Prostate gland (tissue), 2 donors: ENCODE data around the gene SLC6A3. TPM values are rescaled to one million over a fixed set of nuclear protein-coding genes. Genes with fewer than 3 reads are reported as not detected.

ENCODE experiments used
- DNase-seq: peaks from one replicate; pipeline ENCODE4 v3.0.0-alpha.2; 2019; ENCODE audit warnings: low spot score
- H3K27ac ChIP-seq, 2 donors: fragments of 200-600 bp; sonication (generic); 2 replicates each; pipeline ENCODE4 v1.5.1; 2017 to 2019
- H3K27me3 ChIP-seq: fragments of 200-600 bp; sonication (generic); replicated peaks from 2 replicates; pipeline ENCODE4 v1.5.1; 2019; ENCODE audit not compliant: insufficient read depth
- H3K36me3 ChIP-seq, 2 donors: fragments of 200-600 bp; sonication (generic); 1 replicate in 1 of 2; 2 replicates in 1 of 2; pipeline versions ENCODE4 v1.5.1 to v1.8.1; 2017 to 2019
- H3K4me1 ChIP-seq: fragments of 200-600 bp; sonication (generic); replicated peaks from 2 replicates; pipeline ENCODE4 v1.5.1; 2019
- H3K4me3 ChIP-seq, 2 donors: fragments of 200-600 bp; sonication (generic); 2 replicates each; pipeline ENCODE4 v1.5.1; 2017 to 2019
- H3K9me3 ChIP-seq: fragments of 200-600 bp; sonication (generic); 2 replicates; pipeline ENCODE4 v1.5.1; 2017
- POLR2A ChIP-seq: fragments of 450-650 bp; IDR thresholded peaks from one replicate; pipeline ENCODE4 v1.6.1; 2016; ENCODE audit warnings: antibody characterized with exemption, mild to moderate bottlenecking
- POLR2AphosphoS5 ChIP-seq: sonication (generic); formaldehyde crosslinking; IDR thresholded peaks from one replicate; pipeline ENCODE4 v1.6.1; 2017; ENCODE audit warnings: antibody characterized with exemption
- WGBS: methylation state at CpG from one replicate; pipeline ENCODE4 v1.1.5; 2018; 5-methylcytosine and 5-hydroxymethylcytosine counted together
- intact Hi-C: fragments of 100-400 bp; cut with DNase I; formaldehyde crosslinking; loops from one replicate; pipeline ENCODE4 v1.14.2; 2022
- total RNA-seq, 2 donors: library from RNA; depleted of rRNA; stranded (reverse); fragments of >200 nt; gene quantifications; one replicate each; pipeline ENCODE4 v1.1.0, GENCODE V29; 2016
- TF ChIP-seq, protein P1 (sequence below), 4 experiments: fragments of 200-600 bp in 2 of 4; fragments of 450-650 bp in 2 of 4; sonication (generic) in 2 of 4; IDR thresholded peaks; 1 replicate in 3 of 4; 2 replicates in 1 of 4; pipeline ENCODE4 v1.5.1; 2016 to 2019; ENCODE audit warnings: antibody characterized with exemption in 4 of 4, mild to moderate bottlenecking in 2 of 4, moderate library complexity in 2 of 4

SLC6A3 gene
- total RNA-seq, 2 donors from 2014 or later, result 4.6 TPM; not detected in 1

GRCh38 chr5:1449081-1449630 lies 3.9 kb upstream of the SLC6A3 start:
- Histone ChIP-seq H3K27ac (no peak overlapping the region), H3K4me3 (no peak overlapping the region), H3K4me1 (peaks cover 10% of the 10 kb centered on the region), H3K9me3 (no peaks in the 10 kb centered on the region), H3K36me3 (no peaks in the 10 kb centered on the region), H3K27me3 (peaks cover 22% of the 10 kb centered on the region)
- WGBS, result 87% methylated on average over 12 of the region's 12 CpGs
- intact Hi-C loops, result no loop called here
- TF ChIP-seq POLR2AphosphoS5 (no peak), POLR2A (no peak)
- TF ChIP-seq, protein P1, sequence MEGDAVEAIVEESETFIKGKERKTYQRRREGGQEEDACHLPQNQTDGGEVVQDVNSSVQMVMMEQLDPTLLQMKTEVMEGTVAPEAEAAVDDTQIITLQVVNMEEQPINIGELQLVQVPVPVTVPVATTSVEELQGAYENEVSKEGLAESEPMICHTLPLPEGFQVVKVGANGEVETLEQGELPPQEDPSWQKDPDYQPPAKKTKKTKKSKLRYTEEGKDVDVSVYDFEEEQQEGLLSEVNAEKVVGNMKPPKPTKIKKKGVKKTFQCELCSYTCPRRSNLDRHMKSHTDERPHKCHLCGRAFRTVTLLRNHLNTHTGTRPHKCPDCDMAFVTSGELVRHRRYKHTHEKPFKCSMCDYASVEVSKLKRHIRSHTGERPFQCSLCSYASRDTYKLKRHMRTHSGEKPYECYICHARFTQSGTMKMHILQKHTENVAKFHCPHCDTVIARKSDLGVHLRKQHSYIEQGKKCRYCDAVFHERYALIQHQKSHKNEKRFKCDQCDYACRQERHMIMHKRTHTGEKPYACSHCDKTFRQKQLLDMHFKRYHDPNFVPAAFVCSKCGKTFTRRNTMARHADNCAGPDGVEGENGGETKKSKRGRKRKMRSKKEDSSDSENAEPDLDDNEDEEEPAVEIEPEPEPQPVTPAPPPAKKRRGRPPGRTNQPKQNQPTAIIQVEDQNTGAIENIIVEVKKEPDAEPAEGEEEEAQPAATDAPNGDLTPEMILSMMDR (IDR thresholded peaks at IDR 0.05), result no peak
- no peak for DNase-seq

DNA sequence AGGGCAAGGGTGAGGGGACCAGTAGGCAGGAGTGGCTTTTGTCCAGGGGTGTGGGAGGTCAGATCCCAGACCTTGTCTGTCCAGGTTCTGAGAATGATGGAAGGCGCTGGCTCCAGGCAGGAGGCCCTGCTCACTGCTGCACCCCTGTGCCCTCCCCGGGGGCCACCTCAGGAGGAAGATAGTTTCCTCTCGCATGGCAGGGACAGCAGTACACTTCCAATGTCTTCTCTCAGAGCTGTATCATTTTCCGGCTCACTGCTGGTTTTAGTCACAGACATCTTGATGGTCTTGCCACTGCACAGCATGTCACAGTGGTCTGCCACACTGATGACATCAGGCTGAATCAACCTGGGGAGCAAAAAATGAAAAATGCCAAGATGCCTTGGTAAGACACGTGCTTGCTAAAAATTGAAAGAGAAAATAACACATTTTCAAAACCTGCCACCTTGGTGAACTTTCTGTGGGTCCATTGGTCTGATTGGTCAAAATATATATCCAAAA lies 3.3 kb upstream of the SLC6A3 start:
- Histone ChIP-seq H3K9me3 (no peaks in the 10 kb centered on the region), H3K36me3 (no peaks in the 10 kb centered on the region), H3K27me3 (peaks cover 28% of the 10 kb centered on the region), H3K27ac (no peak overlapping the region), H3K4me3 (no peak overlapping the region), H3K4me1 (peaks cover 10% of the 10 kb centered on the region)
- 80% methylated on average over 4 of the region's 5 CpGs for WGBS
- intact Hi-C loops, result no loop called here
- TF ChIP-seq POLR2A (no peak), POLR2AphosphoS5 (no peak)
- TF ChIP-seq, protein P1 (IDR thresholded peaks at IDR 0.05), result no peak
- no peak for DNase-seq

DNA sequence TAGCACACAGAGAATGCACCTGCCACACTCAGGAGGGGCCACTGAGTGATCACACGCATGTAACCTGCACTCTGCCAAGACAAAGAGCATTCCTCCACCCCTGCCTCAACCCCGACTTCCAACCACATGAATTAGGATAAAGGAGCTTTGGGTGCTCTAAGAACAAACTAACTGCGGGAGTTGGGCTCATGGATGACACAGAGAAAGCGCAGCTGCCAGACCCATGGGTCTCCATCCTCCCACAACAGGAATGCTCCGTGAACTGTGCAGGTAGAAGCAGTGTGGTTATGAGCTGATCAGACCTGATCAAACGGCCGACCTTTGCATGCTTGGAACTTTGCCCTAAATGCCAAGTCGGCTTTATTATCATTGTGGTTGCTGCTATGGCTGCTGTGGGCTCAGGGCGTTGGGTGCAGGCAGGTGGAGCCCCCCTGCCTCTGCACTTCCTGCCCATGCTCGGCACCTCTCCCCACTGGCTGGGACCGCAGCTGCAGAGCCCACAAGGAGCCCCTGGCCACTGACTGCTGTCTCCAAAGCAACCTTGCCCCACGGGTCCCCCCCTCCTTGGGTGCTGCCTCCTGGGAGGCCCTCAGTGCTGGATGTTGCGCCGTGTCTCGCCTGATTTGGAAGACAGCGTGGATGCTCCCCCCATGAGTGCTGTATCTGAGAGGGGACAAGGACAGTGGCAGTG lies 2.6 kb upstream of the SLC6A3 start:
- Histone ChIP-seq H3K9me3 (no peaks in the 10 kb centered on the region), H3K36me3 (no peaks in the 10 kb centered on the region), H3K4me1 (peaks cover 10% of the 10 kb centered on the region), H3K4me3 (no peak overlapping the region), H3K27me3 (peaks cover 35% of the 10 kb centered on the region), H3K27ac (no peak overlapping the region)
- TF ChIP-seq POLR2AphosphoS5, result no peak
- TF ChIP-seq, protein P1 (IDR thresholded peaks at IDR 0.05), result no peak
- no peak for TF ChIP-seq POLR2A
- DNase-seq, result no peak
- intact Hi-C loops, result no loop called here
- 58% methylated on average over 15 of the region's 16 CpGs for WGBS

DNA sequence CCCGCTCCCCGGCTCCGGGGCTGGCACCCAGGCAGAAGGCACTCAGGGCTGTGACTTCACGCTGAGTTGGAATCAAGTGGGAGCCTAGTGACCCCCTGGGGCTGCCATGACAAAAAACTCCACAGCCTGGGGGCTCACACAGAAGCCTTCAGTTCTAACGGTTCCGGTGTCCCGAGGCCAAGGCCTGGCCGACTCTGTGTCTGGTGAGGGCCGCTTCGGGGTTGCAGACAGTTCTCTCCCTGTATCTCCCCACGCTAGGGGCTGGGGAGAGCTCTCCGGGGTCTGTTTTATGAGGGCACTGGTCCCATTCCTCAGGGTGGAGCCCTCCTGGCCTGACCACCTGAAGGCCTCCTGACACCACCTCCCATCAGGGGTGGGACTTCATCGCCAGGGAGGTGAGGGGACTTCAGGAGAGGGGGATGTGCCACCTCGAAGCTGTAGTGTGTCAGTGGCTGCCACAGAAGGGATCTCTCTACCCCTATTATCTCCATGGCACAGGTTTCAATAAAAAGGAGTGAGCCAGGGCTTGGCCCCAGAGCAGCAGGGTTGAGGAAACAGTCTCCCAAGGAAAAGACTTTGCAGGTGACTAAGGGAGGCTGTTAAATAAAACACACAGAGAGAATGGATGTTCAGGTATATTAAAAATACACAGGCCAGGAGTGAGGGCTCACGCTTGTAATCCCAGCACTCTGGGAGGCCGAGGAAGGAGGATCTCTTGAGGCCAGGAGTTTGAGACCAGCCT lies 1.5 kb upstream of the SLC6A3 start:
- Histone ChIP-seq H3K27me3 (peaks cover 42% of the 10 kb centered on the region), H3K9me3 (no peaks in the 10 kb centered on the region), H3K36me3 (no peaks in the 10 kb centered on the region), H3K27ac (no peak overlapping the region), H3K4me1 (peaks cover 10% of the 10 kb centered on the region), H3K4me3 (no peak overlapping the region)
- intact Hi-C loops, result no loop called here
- WGBS, result 46% methylated on average over 14 of the region's 16 CpGs
- TF ChIP-seq POLR2AphosphoS5 (no peak), POLR2A (no peak)
- TF ChIP-seq, protein P1 (IDR thresholded peaks at IDR 0.05), result no peak
- no peak for DNase-seq
